ENCODE results near the gene MCTP2.

MCTP2 gene

GRCh38 chr15:94274745-94275144 lies 43.4 kb downstream of the MCTP2 start:
- Histone ChIP-seq H3K36me3 (ENCODE audit: control insufficient read depth, insufficient read depth, low read length) (no peaks in the 10 kb centered on the region), H3K27ac (ENCODE audit: low read length) (no peak overlapping the region), H3K4me3 (ENCODE audit: low read length) (no peak overlapping the region), H3K9me3 (ENCODE audit: control insufficient read depth, insufficient read depth, low read length) (no peaks in the 10 kb centered on the region), H3K27me3 (ENCODE audit: control insufficient read depth, insufficient read depth, low read length) (no peaks in the 10 kb centered on the region), H3K4me1 (ENCODE audit: control insufficient read depth, insufficient read depth, low read length) (no peaks in the 10 kb centered on the region)
- DNase-seq (ENCODE audit: low read depth, low spot score): no peak
- WGBS (ENCODE audit: insufficient coverage, insufficient read length): no CpG with 5 or more reads among the region's 1 CpG

- H3K4me3 ChIP-seq (ENCODE audit: low read length): no peak overlapping the region
- WGBS (ENCODE audit: insufficient coverage, insufficient read length): no CpG with 5 or more reads among the region's 1 CpG
- DNase-seq (ENCODE audit: low read depth, low spot score): no peak
- no peaks in the 10 kb centered on the region for H3K9me3 ChIP-seq (ENCODE audit: control insufficient read depth, insufficient read depth, low read length)
- no peaks in the 10 kb centered on the region for H3K4me1 ChIP-seq (ENCODE audit: control insufficient read depth, insufficient read depth, low read length)
- no peaks in the 10 kb centered on the region for H3K27me3 ChIP-seq (ENCODE audit: control insufficient read depth, insufficient read depth, low read length)
- H3K27ac ChIP-seq (ENCODE audit: low read length): no peak overlapping the region
- H3K36me3 ChIP-seq (ENCODE audit: control insufficient read depth, insufficient read depth, low read length): no peaks in the 10 kb centered on the region
Observed at GRCh38 chr15:94277485-94277884, 46.1 kb downstream of the MCTP2 start.

- no peaks in the 10 kb centered on the region for H3K36me3 ChIP-seq (ENCODE audit: control insufficient read depth, insufficient read depth, low read length)
- DNase-seq (ENCODE audit: low read depth, low spot score): no peak
- H3K4me3 ChIP-seq (ENCODE audit: low read length): no peak overlapping the region
- no CpG with 5 or more reads among the region's 2 CpGs for WGBS (ENCODE audit: insufficient coverage, insufficient read length)
- H3K4me1 ChIP-seq (ENCODE audit: control insufficient read depth, insufficient read depth, low read length): no peaks in the 10 kb centered on the region
- H3K27ac ChIP-seq (ENCODE audit: low read length): no peak overlapping the region
- no peaks in the 10 kb centered on the region for H3K27me3 ChIP-seq (ENCODE audit: control insufficient read depth, insufficient read depth, low read length)
- no peaks in the 10 kb centered on the region for H3K9me3 ChIP-seq (ENCODE audit: control insufficient read depth, insufficient read depth, low read length)
Observed at GRCh38 chr15:94279736-94280135, 48.4 kb downstream of the MCTP2 start.

- no peak overlapping the region for H3K27ac ChIP-seq (ENCODE audit: low read length)
- no CpG with 5 or more reads among the region's 3 CpGs for WGBS (ENCODE audit: insufficient coverage, insufficient read length)
- no peaks in the 10 kb centered on the region for H3K36me3 ChIP-seq (ENCODE audit: control insufficient read depth, insufficient read depth, low read length)
- H3K4me3 ChIP-seq (ENCODE audit: low read length): no peak overlapping the region
- no peaks in the 10 kb centered on the region for H3K9me3 ChIP-seq (ENCODE audit: control insufficient read depth, insufficient read depth, low read length)
- no peaks in the 10 kb centered on the region for H3K27me3 ChIP-seq (ENCODE audit: control insufficient read depth, insufficient read depth, low read length)
- no peaks in the 10 kb centered on the region for H3K4me1 ChIP-seq (ENCODE audit: control insufficient read depth, insufficient read depth, low read length)
- DNase-seq (ENCODE audit: low read depth, low spot score): no peak
Observed at GRCh38 chr15:94280301-94280700, 48.9 kb downstream of the MCTP2 start.

- Histone ChIP-seq H3K4me1 (ENCODE audit: control insufficient read depth, insufficient read depth, low read length) (no peaks in the 10 kb centered on the region), H3K4me3 (ENCODE audit: low read length) (no peak overlapping the region), H3K36me3 (ENCODE audit: control insufficient read depth, insufficient read depth, low read length) (no peaks in the 10 kb centered on the region), H3K27ac (ENCODE audit: low read length) (no peak overlapping the region), H3K27me3 (ENCODE audit: control insufficient read depth, insufficient read depth, low read length) (no peaks in the 10 kb centered on the region), H3K9me3 (ENCODE audit: control insufficient read depth, insufficient read depth, low read length) (no peaks in the 10 kb centered on the region)
- no peak for DNase-seq (ENCODE audit: low read depth, low spot score)
- no CpG with 5 or more reads among the region's 7 CpGs for WGBS (ENCODE audit: insufficient coverage, insufficient read length)
Observed at GRCh38 chr15:94282269-94283250, 51.2 kb downstream of the MCTP2 start.

GRCh38 chr15:94286583-94286982 lies 55.2 kb downstream of the MCTP2 start:
- H3K9me3 ChIP-seq (ENCODE audit: control insufficient read depth, insufficient read depth, low read length): no peaks in the 10 kb centered on the region
- H3K4me1 ChIP-seq (ENCODE audit: control insufficient read depth, insufficient read depth, low read length): no peaks in the 10 kb centered on the region
- no peak overlapping the region for H3K27ac ChIP-seq (ENCODE audit: low read length)
- no CpG with 5 or more reads among the region's 3 CpGs for WGBS (ENCODE audit: insufficient coverage, insufficient read length)
- H3K27me3 ChIP-seq (ENCODE audit: control insufficient read depth, insufficient read depth, low read length): no peaks in the 10 kb centered on the region
- no peak overlapping the region for H3K4me3 ChIP-seq (ENCODE audit: low read length)
- DNase-seq (ENCODE audit: low read depth, low spot score): no peak
- no peaks in the 10 kb centered on the region for H3K36me3 ChIP-seq (ENCODE audit: control insufficient read depth, insufficient read depth, low read length)

GRCh38 chr15:94287794-94288246 lies 56.5 kb downstream of the MCTP2 start:
- H3K27me3 ChIP-seq (ENCODE audit: control insufficient read depth, insufficient read depth, low read length): no peaks in the 10 kb centered on the region
- DNase-seq (ENCODE audit: low read depth, low spot score): no peak
- no peak overlapping the region for H3K4me3 ChIP-seq (ENCODE audit: low read length)
- no peaks in the 10 kb centered on the region for H3K9me3 ChIP-seq (ENCODE audit: control insufficient read depth, insufficient read depth, low read length)
- H3K4me1 ChIP-seq (ENCODE audit: control insufficient read depth, insufficient read depth, low read length): no peaks in the 10 kb centered on the region
- H3K27ac ChIP-seq (ENCODE audit: low read length): no peak overlapping the region
- no peaks in the 10 kb centered on the region for H3K36me3 ChIP-seq (ENCODE audit: control insufficient read depth, insufficient read depth, low read length)
- no CpG with 5 or more reads among the region's 4 CpGs for WGBS (ENCODE audit: insufficient coverage, insufficient read length)

GRCh38 chr15:94290730-94291129 lies 59.4 kb downstream of the MCTP2 start:
- DNase-seq (ENCODE audit: low read depth, low spot score): no peak
- no peak overlapping the region for H3K4me3 ChIP-seq (ENCODE audit: low read length)
- no CpG with 5 or more reads among the region's 1 CpG for WGBS (ENCODE audit: insufficient coverage, insufficient read length)

GRCh38 chr15:94293411-94294402 lies 62.3 kb downstream of the MCTP2 start:
- WGBS (ENCODE audit: insufficient coverage, insufficient read length): no CpG with 5 or more reads among the region's 13 CpGs
- Histone ChIP-seq H3K9me3 (ENCODE audit: control insufficient read depth, insufficient read depth, low read length) (no peaks in the 10 kb centered on the region), H3K36me3 (ENCODE audit: control insufficient read depth, insufficient read depth, low read length) (no peaks in the 10 kb centered on the region), H3K27ac (ENCODE audit: low read length) (no peak overlapping the region), H3K27me3 (ENCODE audit: control insufficient read depth, insufficient read depth, low read length) (no peaks in the 10 kb centered on the region), H3K4me3 (ENCODE audit: low read length) (no peak overlapping the region), H3K4me1 (ENCODE audit: control insufficient read depth, insufficient read depth, low read length) (no peaks in the 10 kb centered on the region)
- DNase-seq (ENCODE audit: low read depth, low spot score): no peak

More at GRCh38 chr15:94290730-94291129, 59.4 kb downstream of the MCTP2 start:
- no peaks in the 10 kb centered on the region for H3K36me3 ChIP-seq (ENCODE audit: control insufficient read depth, insufficient read depth, low read length)
- no peak overlapping the region for H3K27ac ChIP-seq (ENCODE audit: low read length)
- no peaks in the 10 kb centered on the region for H3K4me1 ChIP-seq (ENCODE audit: control insufficient read depth, insufficient read depth, low read length)
- no peaks in the 10 kb centered on the region for H3K9me3 ChIP-seq (ENCODE audit: control insufficient read depth, insufficient read depth, low read length)
- H3K27me3 ChIP-seq (ENCODE audit: control insufficient read depth, insufficient read depth, low read length): no peaks in the 10 kb centered on the region

- no peaks in the 10 kb centered on the region for H3K4me1 ChIP-seq (ENCODE audit: control insufficient read depth, insufficient read depth, low read length)
- no peak for DNase-seq (ENCODE audit: low read depth, low spot score)
Observed at GRCh38 chr15:94294556-94294955, 63.2 kb downstream of the MCTP2 start.

More at GRCh38 chr15:94294556-94294955, 63.2 kb downstream of the MCTP2 start:
- H3K4me3 ChIP-seq (ENCODE audit: low read length): no peak overlapping the region
- H3K36me3 ChIP-seq (ENCODE audit: control insufficient read depth, insufficient read depth, low read length): no peaks in the 10 kb centered on the region
- H3K27me3 ChIP-seq (ENCODE audit: control insufficient read depth, insufficient read depth, low read length): no peaks in the 10 kb centered on the region
- no CpG with 5 or more reads among the region's 1 CpG for WGBS (ENCODE audit: insufficient coverage, insufficient read length)
- no peaks in the 10 kb centered on the region for H3K9me3 ChIP-seq (ENCODE audit: control insufficient read depth, insufficient read depth, low read length)
- H3K27ac ChIP-seq (ENCODE audit: low read length): no peak overlapping the region

Data from iPS DF 6.9 (cell line).